Measurements from ENCODE around the gene PLD1.

PLD1 gene

GRCh38 chr3:171711461-171712170 lies 98.7 kb downstream of the PLD1 start:
- no peaks in the 10 kb centered on the region for H4K20me1 ChIP-seq (ENCODE audit: control insufficient read depth, insufficient read depth, low read depth, low read length)
- TF ChIP-seq CTCF (IDR thresholded peaks at IDR 0.05; ENCODE audit: low read depth, low read length, poor library complexity, severe bottlenecking) (no peak), EZH2phosphoT487 (IDR thresholded peaks at IDR 0.05; ENCODE audit: borderline replicate concordance, low read length) (no peak)
- no peaks in the 10 kb centered on the region for H3K79me2 ChIP-seq (ENCODE audit: control insufficient read depth, low read length)
- no peaks in the 10 kb centered on the region for H3K9me2 ChIP-seq (replicated peaks; ENCODE audit: control insufficient read depth, low read length)
- no peaks in the 10 kb centered on the region for H3K36me3 ChIP-seq (ENCODE audit: control insufficient read depth, low read length)
- H3K27ac ChIP-seq (ENCODE audit: low read depth, low read length), result no peak overlapping the region
- no peaks in the 10 kb centered on the region for H3F3A ChIP-seq (ENCODE audit: control insufficient read depth, insufficient read depth)
- H3K27me3 ChIP-seq (ENCODE audit: control insufficient read depth, low read length), result no peaks in the 10 kb centered on the region
- H3K4me3 ChIP-seq (ENCODE audit: low read length), result no peak overlapping the region
- H3K4me2 ChIP-seq (ENCODE audit: low read length), result no peak overlapping the region
- H3K9me3 ChIP-seq (ENCODE audit: control insufficient read depth, insufficient read depth, low read length), result no peaks in the 10 kb centered on the region; the same call in 1 of the 2 replicates
- no peaks in the 10 kb centered on the region for H3K4me1 ChIP-seq (ENCODE audit: control insufficient read depth, low read length)

- H3K4me2 ChIP-seq (ENCODE audit: low read length), result no peak overlapping the region
- no peaks in the 10 kb centered on the region for H3K79me2 ChIP-seq (ENCODE audit: control insufficient read depth, low read length)
- H3K4me1 ChIP-seq (ENCODE audit: control insufficient read depth, low read length), result no peaks in the 10 kb centered on the region
- H3K36me3 ChIP-seq (ENCODE audit: control insufficient read depth, low read length), result no peaks in the 10 kb centered on the region
- H3K4me3 ChIP-seq (ENCODE audit: low read length), result no peak overlapping the region
- no peaks in the 10 kb centered on the region for H3F3A ChIP-seq (ENCODE audit: control insufficient read depth, insufficient read depth)
- no peaks in the 10 kb centered on the region for H3K9me3 ChIP-seq (ENCODE audit: control insufficient read depth, insufficient read depth, low read length)
- TF ChIP-seq CTCF (IDR thresholded peaks at IDR 0.05; ENCODE audit: low read depth, low read length, poor library complexity, severe bottlenecking) (no peak), EZH2phosphoT487 (IDR thresholded peaks at IDR 0.05; ENCODE audit: borderline replicate concordance, low read length) (no peak)
- no peaks in the 10 kb centered on the region for H4K20me1 ChIP-seq (ENCODE audit: control insufficient read depth, insufficient read depth, low read depth, low read length)
- H3K27ac ChIP-seq (ENCODE audit: low read depth, low read length), result no peak overlapping the region
- H3K27me3 ChIP-seq (ENCODE audit: control insufficient read depth, low read length), result no peaks in the 10 kb centered on the region
- no peaks in the 10 kb centered on the region for H3K9me2 ChIP-seq (replicated peaks; ENCODE audit: control insufficient read depth, low read length)
Observed at GRCh38 chr3:171710359-171710758, 99.9 kb downstream of the PLD1 start.

- Histone ChIP-seq H3K36me3 (ENCODE audit: control insufficient read depth, low read length) (no peaks in the 10 kb centered on the region), H3K79me2 (ENCODE audit: control insufficient read depth, low read length) (no peaks in the 10 kb centered on the region), H3K27me3 (ENCODE audit: control insufficient read depth, low read length) (no peaks in the 10 kb centered on the region), H3K9me3 (ENCODE audit: control insufficient read depth, insufficient read depth, low read length) (no peaks in the 10 kb centered on the region), H3K9me2 (replicated peaks; ENCODE audit: control insufficient read depth, low read length) (no peaks in the 10 kb centered on the region), H3K4me3 (ENCODE audit: low read length) (no peak overlapping the region), H3K4me2 (ENCODE audit: low read length) (no peak overlapping the region), H3K4me1 (ENCODE audit: control insufficient read depth, low read length) (no peaks in the 10 kb centered on the region), H4K20me1 (ENCODE audit: control insufficient read depth, insufficient read depth, low read depth, low read length) (no peaks in the 10 kb centered on the region), H3F3A (ENCODE audit: control insufficient read depth, insufficient read depth) (no peaks in the 10 kb centered on the region), H3K27ac (ENCODE audit: low read depth, low read length) (no peak overlapping the region)
- TF ChIP-seq CTCF (IDR thresholded peaks at IDR 0.05; ENCODE audit: low read depth, low read length, poor library complexity, severe bottlenecking) (no peak), EZH2phosphoT487 (IDR thresholded peaks at IDR 0.05; ENCODE audit: borderline replicate concordance, low read length) (no peak)
Observed at GRCh38 chr3:171704814-171705213, 105.5 kb downstream of the PLD1 start.
